H1 (cell line): ENCODE measurements around the gene MMAA.

Source experiments
- CHD1 ChIP-seq: IDR thresholded peaks from 2 replicates; pipeline ENCODE4 v1.6.1; 2012; ENCODE audit warnings: low read depth, low read length, improper control_type of control experiment
- CHD2 ChIP-seq: IDR thresholded peaks from 2 replicates; pipeline ENCODE4 v1.6.1; 2012; ENCODE audit warnings: low read length, improper control_type of control experiment
- CREB1 ChIP-seq: IDR thresholded peaks from 2 replicates; pipeline ENCODE4 v1.6.1; 2012; ENCODE audit warnings: inconsistent platforms
- EZH2 ChIP-seq: fragments of 200-600 bp; sonication (generic); IDR thresholded peaks from 2 replicates; pipeline ENCODE4 v1.7.1; 2012; ENCODE audit warnings: low read depth, mild to moderate bottlenecking, moderate library complexity, low read length, inconsistent platforms; ENCODE audit not compliant: severe bottlenecking
- GABPA ChIP-seq: IDR thresholded peaks from 2 replicates; pipeline ENCODE4 v1.6.1; 2011; ENCODE audit warnings: mild to moderate bottlenecking, low read length, moderate library complexity, borderline replicate concordance; ENCODE audit not compliant: insufficient read depth
- JUND ChIP-seq: IDR thresholded peaks from 2 replicates; pipeline ENCODE4 v1.6.1; 2011; ENCODE audit warnings: mild to moderate bottlenecking, improper control_type of control experiment, low read length
- MAFK ChIP-seq: IDR thresholded peaks from 2 replicates; pipeline ENCODE4 v1.6.1; 2012; ENCODE audit warnings: low read depth, mild to moderate bottlenecking, improper control_type of control experiment, low read length
- PHF8 ChIP-seq: fragments of 200-600 bp; sonication (generic); conservative IDR thresholded peaks from 2 replicates; pipeline ENCODE4 v1.7.1; 2012; ENCODE audit warnings: low read depth, mild to moderate bottlenecking, inconsistent platforms, low read length, moderate library complexity
- POLR2A ChIP-seq, 2 experiments: IDR thresholded peaks; 1 replicate in 1 of 2; 2 replicates in 1 of 2; pipeline ENCODE4 v1.6.1; 2011; ENCODE audit warnings: low read depth in 2 of 2, low read length in 2 of 2, mild to moderate bottlenecking in 2 of 2; ENCODE audit errors: control extremely low read depth in 1 of 2
- RAD21 ChIP-seq, 2 experiments: IDR thresholded peaks in 1 of 2; conservative IDR thresholded peaks in 1 of 2; 2 replicates each; pipeline ENCODE4 v1.6.1; 2011; ENCODE audit warnings: low read depth in 2 of 2, low read length in 2 of 2, improper control_type of control experiment in 1 of 2, inconsistent platforms in 1 of 2, mild to moderate bottlenecking in 1 of 2, moderate library complexity in 1 of 2
- TAF1 ChIP-seq: IDR thresholded peaks from 2 replicates; pipeline ENCODE4 v1.6.1; 2011; ENCODE audit warnings: mild to moderate bottlenecking, low read depth, low read length
- TF ChIP-seq, protein P1 (sequence below), 3 experiments: IDR thresholded peaks; 1 replicate in 2 of 3; 2 replicates in 1 of 3; pipeline versions ENCODE4 v1.5.1 to v1.6.1; 2011; ENCODE audit warnings: low read length in 3 of 3, mild to moderate bottlenecking in 3 of 3, inconsistent platforms in 2 of 3, low read depth in 1 of 3, moderate library complexity in 1 of 3; ENCODE audit not compliant: insufficient read depth in 1 of 3; ENCODE audit errors: control extremely low read depth in 1 of 3
- TF ChIP-seq, protein P2 (sequence below): IDR thresholded peaks from 2 replicates; pipeline ENCODE4 v1.6.1; 2011; ENCODE audit warnings: low read depth, mild to moderate bottlenecking, low read length; ENCODE audit not compliant: insufficient read depth
- TF ChIP-seq, protein P3 (sequence below): IDR thresholded peaks from 2 replicates; pipeline ENCODE4 v1.6.1; 2012; ENCODE audit warnings: inconsistent platforms

DNA sequence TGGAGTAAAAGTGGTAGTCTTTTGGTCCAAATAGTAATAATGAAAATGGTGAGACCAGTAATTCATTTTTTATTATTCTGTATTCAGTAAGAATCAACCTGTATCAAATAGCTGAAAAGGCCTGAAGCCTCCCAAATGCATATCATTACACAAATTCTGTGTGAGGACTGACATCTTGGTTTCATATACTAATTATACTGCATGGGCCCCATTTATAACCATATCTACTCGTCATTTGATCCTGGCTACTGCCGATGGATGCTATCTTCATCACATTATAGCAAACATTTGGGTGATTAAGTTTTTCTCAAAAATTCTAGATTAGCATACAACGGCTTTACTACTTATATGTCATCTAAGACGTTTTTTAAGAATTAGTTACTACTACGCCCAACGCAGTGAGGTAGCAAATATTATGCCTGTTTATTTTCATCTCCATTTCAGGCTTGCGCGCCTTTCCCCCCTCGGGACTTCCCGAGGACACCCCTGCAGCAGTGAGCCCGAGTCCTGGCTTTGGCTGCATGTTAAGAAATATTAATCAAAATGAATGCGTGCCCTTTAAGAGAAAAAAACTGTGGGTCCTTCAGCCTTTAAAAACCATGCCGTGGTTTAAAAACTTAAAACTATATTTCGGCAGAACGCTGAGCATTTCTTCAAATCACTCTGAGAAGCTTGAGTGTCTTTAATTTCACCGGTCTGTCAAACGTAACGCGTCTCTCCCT lies 814 bp upstream of the MMAA start:
- TF ChIP-seq, protein P1, sequence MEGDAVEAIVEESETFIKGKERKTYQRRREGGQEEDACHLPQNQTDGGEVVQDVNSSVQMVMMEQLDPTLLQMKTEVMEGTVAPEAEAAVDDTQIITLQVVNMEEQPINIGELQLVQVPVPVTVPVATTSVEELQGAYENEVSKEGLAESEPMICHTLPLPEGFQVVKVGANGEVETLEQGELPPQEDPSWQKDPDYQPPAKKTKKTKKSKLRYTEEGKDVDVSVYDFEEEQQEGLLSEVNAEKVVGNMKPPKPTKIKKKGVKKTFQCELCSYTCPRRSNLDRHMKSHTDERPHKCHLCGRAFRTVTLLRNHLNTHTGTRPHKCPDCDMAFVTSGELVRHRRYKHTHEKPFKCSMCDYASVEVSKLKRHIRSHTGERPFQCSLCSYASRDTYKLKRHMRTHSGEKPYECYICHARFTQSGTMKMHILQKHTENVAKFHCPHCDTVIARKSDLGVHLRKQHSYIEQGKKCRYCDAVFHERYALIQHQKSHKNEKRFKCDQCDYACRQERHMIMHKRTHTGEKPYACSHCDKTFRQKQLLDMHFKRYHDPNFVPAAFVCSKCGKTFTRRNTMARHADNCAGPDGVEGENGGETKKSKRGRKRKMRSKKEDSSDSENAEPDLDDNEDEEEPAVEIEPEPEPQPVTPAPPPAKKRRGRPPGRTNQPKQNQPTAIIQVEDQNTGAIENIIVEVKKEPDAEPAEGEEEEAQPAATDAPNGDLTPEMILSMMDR (IDR thresholded peaks at IDR 0.05; ENCODE audit: control extremely low read depth in 1 of 3, insufficient read depth in 1 of 3, low read depth in 1 of 3, low read length in 3 of 3), result no peak
- TF ChIP-seq CHD1 (no peak), JUND (no peak), POLR2A (IDR thresholded peaks at IDR 0.05; ENCODE audit: control extremely low read depth in 1 of 2, low read depth in 2 of 2, low read length in 2 of 2) (no peak), TAF1 (no peak), RAD21 (IDR thresholded peaks at IDR 0.05 in 1 of 2, conservative IDR thresholded peaks at IDR 0.05 in 1 of 2; ENCODE audit: low read depth in 2 of 2, low read length in 2 of 2) (no peak), PHF8 (no peak), MAFK (no peak), CHD2 (no peak), EZH2 (no peak), CREB1 (no peak), GABPA (no peak)
- TF ChIP-seq, protein P2, sequence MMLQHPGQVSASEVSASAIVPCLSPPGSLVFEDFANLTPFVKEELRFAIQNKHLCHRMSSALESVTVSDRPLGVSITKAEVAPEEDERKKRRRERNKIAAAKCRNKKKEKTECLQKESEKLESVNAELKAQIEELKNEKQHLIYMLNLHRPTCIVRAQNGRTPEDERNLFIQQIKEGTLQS, result no peak
- TF ChIP-seq, protein P3, sequence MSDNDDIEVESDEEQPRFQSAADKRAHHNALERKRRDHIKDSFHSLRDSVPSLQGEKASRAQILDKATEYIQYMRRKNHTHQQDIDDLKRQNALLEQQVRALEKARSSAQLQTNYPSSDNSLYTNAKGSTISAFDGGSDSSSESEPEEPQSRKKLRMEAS, result no peak
